HL-60/S4 (cell line): ENCODE results near the gene RNF175.

Experiments used
- in situ Hi-C: fragments of 300-500 bp; cut with MboI; formaldehyde crosslinking; loops from 2 replicates; pipeline ENCODE4 v1.14.3; 2022; ENCODE audit warnings: low sequenced_read_pairs

Gene RNF175

DNA sequence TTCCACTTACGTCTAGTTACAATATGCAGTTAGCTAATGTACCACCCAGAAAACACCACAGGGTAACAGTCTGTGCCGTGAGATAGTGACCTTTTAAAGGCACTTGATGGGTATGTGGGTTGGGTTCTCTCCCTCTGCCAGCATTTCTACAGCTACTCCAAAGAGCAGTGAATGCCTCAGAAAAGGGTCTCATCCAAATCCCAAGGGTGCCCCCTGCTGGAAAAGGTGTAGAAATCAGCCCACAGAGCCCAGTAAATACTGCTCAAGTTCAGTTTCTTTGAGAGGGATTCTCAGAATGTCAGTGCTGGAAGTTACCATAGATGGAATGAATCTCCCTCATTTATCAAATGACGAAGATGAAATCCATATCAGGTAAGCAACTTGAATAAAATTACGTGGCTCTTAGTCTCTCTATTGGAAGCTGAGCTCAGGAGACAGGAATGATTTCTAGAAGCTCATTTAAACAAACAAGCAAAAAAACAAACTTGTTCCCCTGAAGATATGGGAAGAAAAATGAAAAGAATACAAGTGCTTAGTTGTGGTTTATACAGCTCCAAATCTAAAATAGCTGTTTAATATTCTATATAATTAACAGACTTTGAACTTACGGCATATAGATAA is 9.5 kb downstream of the RNF175 start:
- in situ Hi-C loops: loop anchor here (10.0 to 25.0 kb wide), 2 partner anchors 116 to 588 kb away; no protein-coding TSS in a partner anchor

DNA sequence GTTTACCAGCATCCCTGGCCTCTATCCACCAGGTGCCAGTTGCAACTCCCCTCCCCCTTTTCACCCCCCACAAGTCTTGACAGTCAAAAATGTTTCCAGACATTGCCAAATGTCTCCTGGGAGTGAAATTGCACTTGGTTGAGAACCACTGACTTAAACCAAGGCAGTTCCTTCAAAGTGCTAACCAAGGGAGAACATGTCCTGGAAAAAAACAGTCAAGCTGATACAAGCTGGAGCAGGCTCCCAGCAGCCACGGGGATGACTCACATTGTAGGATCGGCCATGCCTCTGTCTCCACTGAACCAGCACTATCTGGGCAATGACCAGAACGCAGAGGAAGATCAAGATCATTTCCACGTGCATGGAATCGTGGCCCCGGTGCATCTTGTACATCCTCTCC is 11.4 kb downstream of the RNF175 start:
- in situ Hi-C loops: no loop called here

GRCh38 chr4:153747406-153747955 is 12.3 kb downstream of the RNF175 start:
- in situ Hi-C loops: no loop called here

- in situ Hi-C loops: no loop called here
Measured at GRCh38 chr4:153745651-153746050, 14.2 kb downstream of the RNF175 start.

GRCh38 chr4:153741541-153741940 is 18.3 kb downstream of the RNF175 start:
- in situ Hi-C loops: no loop called here

DNA sequence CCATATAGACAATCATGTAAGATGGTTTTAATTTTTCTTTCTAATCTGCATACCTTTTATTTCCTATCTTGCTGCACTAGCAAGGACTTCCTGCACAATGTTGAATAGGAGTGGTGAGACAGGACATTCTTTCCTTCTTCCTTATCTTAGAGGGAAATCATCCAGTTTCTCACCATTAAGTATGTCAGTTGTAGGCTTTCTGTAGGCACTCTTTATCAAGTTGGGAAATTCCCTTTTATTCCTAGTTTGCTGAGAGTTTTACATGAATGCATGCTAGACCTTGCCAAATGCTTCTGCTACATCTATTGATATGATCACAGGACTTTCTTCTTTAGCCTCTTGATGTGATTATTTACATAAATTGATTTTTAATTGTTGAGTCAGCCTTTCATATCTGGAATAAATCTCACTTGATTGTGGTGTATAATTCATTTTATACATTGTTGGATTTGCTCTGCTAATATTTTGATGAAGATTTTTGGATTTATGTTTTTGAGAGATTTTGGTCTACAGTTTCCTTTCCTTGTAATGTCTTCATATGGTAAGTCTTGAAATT is 23.8 kb downstream of the RNF175 start:
- in situ Hi-C loops: no loop called here

DNA sequence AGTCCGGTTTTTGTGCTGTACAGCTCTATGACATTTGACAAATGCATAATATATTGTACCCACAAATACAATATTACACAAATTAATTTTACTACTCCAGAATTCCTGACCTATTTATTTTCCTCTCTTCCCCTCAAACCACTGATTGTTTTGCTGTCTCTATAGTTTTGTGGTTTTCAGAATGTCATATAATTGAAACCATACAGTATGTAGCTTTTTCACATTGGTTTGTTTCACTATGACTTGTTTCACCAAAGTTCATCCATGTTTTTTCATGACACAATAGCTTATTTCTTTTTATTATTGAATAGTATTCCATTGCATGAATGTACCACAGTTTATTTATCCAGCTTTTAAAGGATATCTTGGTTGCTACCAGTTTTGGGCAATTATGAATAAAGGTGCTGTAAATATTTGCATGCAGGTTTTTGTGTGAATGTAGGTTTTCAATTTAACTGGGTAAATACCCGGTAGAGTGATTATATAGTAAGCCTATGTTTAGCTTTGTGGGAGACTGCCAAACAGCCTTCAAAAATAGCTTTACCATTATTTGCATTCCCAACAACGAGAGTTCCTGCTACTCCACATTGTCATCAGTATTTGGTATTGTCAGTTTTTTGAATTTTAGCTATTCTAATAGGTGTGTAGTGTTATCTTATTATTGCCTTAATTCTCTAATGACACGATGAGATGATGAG is 25.9 kb downstream of the RNF175 start:
- in situ Hi-C loops: no loop called here

DNA sequence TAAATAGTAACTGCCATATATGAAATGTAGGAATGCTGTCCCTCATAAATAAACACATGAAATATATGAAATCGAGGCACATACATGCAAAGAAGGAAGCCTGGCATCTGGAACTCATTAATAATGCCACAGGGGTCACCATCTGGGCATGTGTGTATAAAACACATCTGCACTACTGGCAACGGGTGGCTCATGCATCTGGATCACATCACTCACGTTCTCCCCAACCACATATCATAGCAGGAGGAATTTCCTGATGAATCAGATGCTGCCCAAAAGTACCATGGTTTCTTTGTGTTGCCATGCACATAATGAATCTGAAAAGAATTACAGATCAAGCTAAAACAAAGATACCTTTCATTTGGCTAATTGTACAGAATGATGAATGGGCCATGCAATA is 28.6 kb downstream of the RNF175 start:
- in situ Hi-C loops: no loop called here

DNA sequence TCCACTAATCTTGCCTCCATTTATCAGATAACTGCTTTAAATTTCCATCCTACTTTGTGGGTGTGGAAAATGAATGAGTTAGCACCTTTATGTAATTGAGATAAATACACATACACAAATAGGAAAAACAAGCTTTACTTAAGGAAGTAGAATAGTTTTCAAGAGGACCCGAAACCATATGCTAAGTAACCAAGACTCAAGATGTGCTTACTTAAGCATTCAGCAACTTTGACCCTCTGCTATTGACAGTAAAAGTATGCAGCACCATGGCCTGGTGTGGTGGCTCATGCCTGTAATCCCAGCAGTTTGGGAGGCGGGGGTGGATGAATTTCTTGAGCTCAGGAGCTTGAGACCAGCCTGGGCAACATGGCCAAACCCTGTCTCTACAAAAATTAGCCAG is 29.9 kb downstream of the RNF175 start:
- in situ Hi-C loops: no loop called here

DNA sequence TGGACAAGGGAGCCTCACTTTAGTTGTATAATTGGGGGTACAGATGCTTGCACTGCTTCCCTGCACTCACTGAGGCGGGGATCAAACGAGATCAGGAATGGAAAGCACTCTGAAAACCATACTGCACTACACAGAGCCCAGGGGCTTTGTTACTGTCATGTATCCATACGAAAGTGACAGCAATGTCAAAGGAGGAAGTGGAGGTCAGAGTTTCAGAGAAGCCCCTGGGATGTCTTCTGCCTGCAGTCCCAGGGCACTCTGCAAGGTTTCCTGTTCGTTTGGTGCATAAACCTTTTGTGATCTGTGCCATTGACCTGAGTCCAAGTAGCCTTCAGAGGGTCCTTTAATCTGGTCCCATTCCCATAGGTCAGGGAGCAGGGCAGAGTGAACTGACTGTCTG is 31.2 kb downstream of the RNF175 start:
- in situ Hi-C loops: no loop called here

GRCh38 chr4:153728151-153728550 is 31.7 kb downstream of the RNF175 start:
- in situ Hi-C loops: no loop called here

DNA sequence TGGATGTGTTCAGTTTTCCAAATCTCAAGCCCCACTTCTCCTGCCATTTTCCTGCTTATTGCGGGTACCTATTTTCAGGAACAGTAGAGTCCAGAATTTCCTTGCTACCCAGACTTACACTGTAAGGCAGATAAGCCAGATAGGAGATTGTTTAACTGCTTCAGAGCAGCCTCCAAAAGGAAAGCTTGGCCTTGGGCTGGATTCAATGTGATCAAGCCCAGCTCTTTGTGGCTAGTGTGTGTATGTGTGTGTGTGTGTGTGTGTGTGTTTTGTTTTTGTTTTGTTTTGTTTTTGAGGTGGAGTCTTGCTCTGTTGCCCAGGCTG is 34.0 kb downstream of the RNF175 start:
- in situ Hi-C loops: no loop called here

GRCh38 chr4:153725136-153725830 is 34.5 kb downstream of the RNF175 start:
- in situ Hi-C loops: no loop called here

- in situ Hi-C loops: no loop called here
Measured at GRCh38 chr4:153724606-153725005, 35.2 kb downstream of the RNF175 start.

- in situ Hi-C loops: no loop called here
Measured at GRCh38 chr4:153722036-153722435, 37.8 kb downstream of the RNF175 start.

GRCh38 chr4:153713866-153714646 is 45.8 kb downstream of the RNF175 start:
- in situ Hi-C loops: no loop called here

DNA sequence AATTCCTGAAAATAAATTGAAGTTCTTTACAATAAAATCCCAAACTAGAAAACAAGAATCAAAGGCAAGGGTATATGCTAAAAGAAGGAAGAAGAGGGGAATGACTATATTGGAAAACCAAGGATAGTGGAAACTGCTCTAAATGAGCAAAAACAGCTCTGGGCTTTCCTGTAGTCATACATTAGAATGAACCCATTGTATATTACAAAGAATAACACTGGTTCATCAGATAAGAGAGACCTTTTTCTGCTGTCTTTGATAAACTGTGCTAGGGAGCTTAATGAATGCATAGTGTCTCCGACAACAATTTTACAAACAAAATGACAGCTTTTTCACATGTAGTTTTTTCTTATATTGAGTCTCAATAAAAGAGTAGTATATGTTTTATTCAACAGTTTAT is 49.1 kb downstream of the RNF175 start:
- in situ Hi-C loops: no loop called here

GRCh38 chr4:153706519-153706918 is 53.3 kb downstream of the RNF175 start:
- in situ Hi-C loops: no loop called here

- in situ Hi-C loops: no loop called here
Measured at GRCh38 chr4:153705743-153706468, 53.9 kb downstream of the RNF175 start.

DNA sequence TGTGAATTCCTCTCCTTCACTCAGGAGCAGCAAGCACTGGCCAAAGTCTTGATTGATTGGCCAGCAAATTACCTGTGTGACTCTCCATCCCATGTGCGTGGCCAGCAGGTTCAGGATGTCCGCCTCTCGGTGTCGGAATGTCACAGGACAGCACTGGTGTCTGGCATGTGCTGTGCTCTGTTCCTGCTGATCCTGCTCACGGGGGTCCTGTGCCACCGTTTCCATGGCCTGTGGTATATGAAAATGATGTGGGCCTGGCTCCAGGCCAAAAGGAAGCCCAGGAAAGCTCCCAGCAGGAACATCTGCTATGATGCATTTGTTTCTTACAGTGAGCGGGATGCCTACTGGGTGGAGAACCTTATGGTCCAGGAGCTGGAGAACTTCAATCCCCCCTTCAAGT is 55.3 kb downstream of the RNF175 start:
- in situ Hi-C loops: no loop called here
